HepG2 (cell line): Measurements from ENCODE around the gene VDAC1. TPM values are rescaled to one million over a fixed set of nuclear protein-coding genes. Genes with fewer than 3 reads are reported as not detected.

ENCODE experiments used
- ATRX ChIP-seq: sonication (generic); formaldehyde crosslinking; IDR thresholded peaks from 2 replicates; pipeline ENCODE4 v1.4.0; 2020; ENCODE audit warnings: missing genetic modification reagents, borderline replicate concordance
- DNMT3B ChIP-seq: conservative IDR thresholded peaks from 2 replicates; pipeline ENCODE4 v1.6.1; 2016; ENCODE audit warnings: missing biosample characterization, control low read depth
- ETV6 ChIP-seq: sonication (generic); formaldehyde crosslinking; conservative IDR thresholded peaks from 2 replicates; pipeline ENCODE4 v1.4.0; 2020; ENCODE audit warnings: missing genetic modification reagents
- FOXK2 ChIP-seq: fragments of 450-650 bp; IDR thresholded peaks from 2 replicates; pipeline ENCODE4 v1.6.1; 2016
- GATAD2A ChIP-seq: IDR thresholded peaks from 2 replicates; pipeline ENCODE4 v1.6.1; 2016
- HOXA9 ChIP-seq: sonication (generic); formaldehyde crosslinking; IDR thresholded peaks from 2 replicates; pipeline ENCODE4 v1.8.1; 2022; ENCODE audit warnings: missing genetic modification reagents, mild to moderate bottlenecking, moderate library complexity, borderline replicate concordance
- KLF13 ChIP-seq: sonication (generic); formaldehyde crosslinking; IDR thresholded peaks from 2 replicates; pipeline ENCODE4 v1.4.0; 2020; ENCODE audit warnings: mild to moderate bottlenecking, missing genetic modification reagents
- MATR3 ChIP-seq: sonication (generic); formaldehyde crosslinking; IDR thresholded peaks from 2 replicates; pipeline ENCODE4 v1.4.0; 2020; ENCODE audit warnings: missing genetic modification reagents
- MEIS2 ChIP-seq: sonication (generic); formaldehyde crosslinking; IDR thresholded peaks from 2 replicates; pipeline ENCODE4 v1.9.0; 2021; ENCODE audit warnings: mild to moderate bottlenecking, missing genetic modification reagents
- MIXL1 ChIP-seq: IDR thresholded peaks from 2 replicates; pipeline ENCODE4 v1.6.1; 2016
- NR2C2 ChIP-seq: sonication (generic); formaldehyde crosslinking; IDR thresholded peaks from 2 replicates; pipeline ENCODE4 v1.4.0; 2020; ENCODE audit warnings: missing genetic modification reagents, mild to moderate bottlenecking, moderate library complexity, borderline replicate concordance
- PITX1 ChIP-seq: sonication (generic); formaldehyde crosslinking; IDR thresholded peaks from 2 replicates; pipeline ENCODE4 v1.5.1; 2020; ENCODE audit warnings: mild to moderate bottlenecking, missing genetic modification reagents
- POLR2AphosphoS2 ChIP-seq: IDR thresholded peaks from 2 replicates; pipeline ENCODE4 v1.6.1; 2011; ENCODE audit warnings: low read depth, low read length, improper control_type of control experiment
- SIX4 ChIP-seq: sonication (generic); formaldehyde crosslinking; IDR thresholded peaks from 2 replicates; pipeline ENCODE4 v1.4.0; 2020; ENCODE audit warnings: missing genetic modification reagents
- TOPORS ChIP-seq: sonication (generic); formaldehyde crosslinking; IDR thresholded peaks from 2 replicates; pipeline ENCODE4 v1.8.0; 2023; ENCODE audit warnings: mild to moderate bottlenecking, missing genetic modification reagents
- ZBTB38 ChIP-seq: sonication (generic); formaldehyde crosslinking; IDR thresholded peaks from 2 replicates; pipeline ENCODE4 v1.5.1; 2020; ENCODE audit warnings: mild to moderate bottlenecking, missing genetic modification reagents
- ZBTB43 ChIP-seq: sonication (generic); formaldehyde crosslinking; conservative IDR thresholded peaks from 2 replicates; pipeline ENCODE4 v1.4.0; 2020; ENCODE audit warnings: missing genetic modification reagents
- ZC3H13 ChIP-seq: sonication (generic); formaldehyde crosslinking; IDR thresholded peaks from 2 replicates; pipeline ENCODE4 v1.8.1; 2023; ENCODE audit warnings: mild to moderate bottlenecking, missing genetic modification reagents, moderate library complexity
- ZFYVE20 ChIP-seq: sonication (generic); formaldehyde crosslinking; IDR thresholded peaks from 2 replicates; pipeline ENCODE4 v1.8.0; 2023; ENCODE audit warnings: low read depth, mild to moderate bottlenecking, moderate library complexity, missing genetic modification reagents, borderline replicate concordance
- ZNF180 ChIP-seq: sonication (generic); formaldehyde crosslinking; IDR thresholded peaks from 2 replicates; pipeline ENCODE4 v1.4.0; 2020; ENCODE audit warnings: low read depth, missing genetic modification reagents, borderline replicate concordance
- ZNF331 ChIP-seq: sonication (generic); formaldehyde crosslinking; IDR thresholded peaks from 2 replicates; pipeline ENCODE4 v1.4.0; 2020; ENCODE audit warnings: missing genetic modification reagents
- ZNF431 ChIP-seq: sonication (generic); formaldehyde crosslinking; IDR thresholded peaks from 2 replicates; pipeline ENCODE4 v1.9.0; 2022; ENCODE audit warnings: missing genetic modification reagents, low read depth, mild to moderate bottlenecking, borderline replicate concordance
- ZNF441 ChIP-seq: sonication (generic); formaldehyde crosslinking; IDR thresholded peaks from 2 replicates; pipeline ENCODE4 v1.7.0; 2021; ENCODE audit warnings: missing genetic modification reagents, borderline replicate concordance
- ZNF496 ChIP-seq: sonication (generic); formaldehyde crosslinking; IDR thresholded peaks from 2 replicates; pipeline ENCODE4 v1.8.1; 2023; ENCODE audit warnings: mild to moderate bottlenecking, moderate library complexity, missing genetic modification reagents; ENCODE audit not compliant: insufficient replicate concordance
- ZNF549 ChIP-seq: sonication (generic); formaldehyde crosslinking; IDR thresholded peaks from 2 replicates; pipeline ENCODE4 v1.5.0; 2020; ENCODE audit warnings: missing genetic modification reagents
- ZNF574 ChIP-seq: sonication (generic); formaldehyde crosslinking; IDR thresholded peaks from 2 replicates; pipeline ENCODE4 v1.4.0; 2020; ENCODE audit warnings: missing genetic modification reagents
- ZNF614 ChIP-seq: IDR thresholded peaks from 2 replicates; pipeline ENCODE4 v1.6.1; 2018; ENCODE audit warnings: missing biosample characterization, missing genetic modification reagents, inconsistent platforms, borderline replicate concordance
- polyA plus RNA-seq, 8 experiments: library from polyadenylated mRNA; depleted of rRNA in 3 of 8; stranded (reverse) in 7 of 8; unstranded in 1 of 8; fragments of >200 nt; fragmentation: Illumina TruSeq in 4 of 8; extraction: Trizol in 4 of 8; gene quantifications; 2 replicates each; pipeline versions ENCODE4 v1.2.1 to v1.2.3, GENCODE V29; 2011 to 2016; ENCODE audit warnings: low read depth in 4 of 8, missing spikeins in 1 of 8, mixed read lengths in 1 of 8; ENCODE audit not compliant: insufficient read depth in 1 of 8
- total RNA-seq, 5 experiments: library from RNA; depleted of rRNA; stranded (reverse); fragments of >200 nt; fragmentation: Illumina TruSeq; extraction: Trizol; gene quantifications; 2 replicates each; pipeline ENCODE4 v1.2.3, GENCODE V29; 2016; ENCODE audit warnings: low read depth in 1 of 5
- TF ChIP-seq, protein P1 (sequence below): sonication (generic); formaldehyde crosslinking; IDR thresholded peaks from 2 replicates; pipeline ENCODE4 v1.4.0; 2020; ENCODE audit warnings: mild to moderate bottlenecking, low read depth, missing genetic modification reagents

VDAC1 gene
- total and polyA plus RNA-seq, 2 of the 13 experiments (the other 11 are each of a cell fraction or from before 2014, with no cell fraction given): 112 to 380 TPM

DNA sequence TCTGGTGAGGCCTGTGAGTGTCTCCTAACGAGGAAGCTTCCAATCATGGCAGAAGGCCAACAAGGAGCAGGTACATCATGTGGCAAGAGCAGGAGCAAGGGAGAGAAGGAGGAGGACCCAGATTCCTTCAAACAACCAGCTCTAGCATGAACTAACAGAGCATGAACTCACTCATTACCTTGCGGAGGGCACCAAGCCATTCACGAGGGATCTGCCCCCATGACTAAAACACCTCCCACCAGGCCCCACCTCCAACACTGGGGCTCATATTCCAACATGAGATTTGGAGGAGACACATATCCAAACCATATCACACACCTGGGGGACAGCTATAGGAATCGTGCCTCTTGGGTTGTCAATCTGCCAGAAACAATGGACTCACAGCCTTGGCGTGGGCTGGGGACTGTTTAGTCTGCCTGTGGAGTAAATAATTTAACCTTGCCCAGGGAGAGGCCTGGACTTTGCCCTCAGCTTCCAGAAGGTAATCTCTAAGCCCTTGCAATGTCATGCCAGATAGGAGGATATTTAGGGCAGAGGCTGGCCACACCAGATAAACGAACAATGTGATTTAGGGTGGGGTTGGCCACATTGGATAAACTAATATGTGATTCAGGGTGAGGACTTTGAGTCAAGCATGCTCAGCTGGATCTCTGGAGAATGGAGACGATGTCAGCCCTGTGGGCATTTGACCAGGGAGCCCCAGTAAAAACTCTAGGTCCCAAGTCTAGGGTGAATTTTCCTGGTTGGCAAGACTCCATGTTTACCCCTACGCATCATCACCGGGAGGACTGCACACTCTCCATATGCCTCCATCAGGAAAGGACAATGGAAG is 13.6 kb upstream of the VDAC1 start (continued):
- peak; percentile 22; the same call in 1 of the 2 replicates for TF ChIP-seq NR2C2
- TF ChIP-seq, protein P1, sequence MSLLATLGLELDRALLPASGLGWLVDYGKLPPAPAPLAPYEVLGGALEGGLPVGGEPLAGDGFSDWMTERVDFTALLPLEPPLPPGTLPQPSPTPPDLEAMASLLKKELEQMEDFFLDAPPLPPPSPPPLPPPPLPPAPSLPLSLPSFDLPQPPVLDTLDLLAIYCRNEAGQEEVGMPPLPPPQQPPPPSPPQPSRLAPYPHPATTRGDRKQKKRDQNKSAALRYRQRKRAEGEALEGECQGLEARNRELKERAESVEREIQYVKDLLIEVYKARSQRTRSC (CRISPR knock-in tag): no peak
- no peak for TF ChIP-seq ZFYVE20
- TF ChIP-seq ZNF614 (CRISPR knock-in tag): 0 out of 2 replicates have a peak, but pooled peaks have one; percentile 29
- peak; percentile 91 for TF ChIP-seq PITX1 (CRISPR knock-in tag)
- no peak for TF ChIP-seq MEIS2
- TF ChIP-seq TOPORS: no peak
- TF ChIP-seq ZNF331: 0 out of 2 replicates have a peak, but pooled peaks have one; percentile 34
- TF ChIP-seq ZNF574 (CRISPR knock-in tag): peak; percentile 66; the same call in 1 of the 2 replicates
- no peak for TF ChIP-seq KLF13 (CRISPR knock-in tag)
- no peak for TF ChIP-seq HOXA9 (CRISPR knock-in tag)
- TF ChIP-seq POLR2AphosphoS2: no peak
- no peak for TF ChIP-seq ZBTB38
- peak; percentile 89 for TF ChIP-seq GATAD2A
- no peak for TF ChIP-seq ZNF431 (CRISPR knock-in tag)
- TF ChIP-seq ZNF180 (CRISPR knock-in tag): no peak
- no peak for TF ChIP-seq ZC3H13 (CRISPR knock-in tag)
- 0 out of 2 replicates have a peak, but pooled peaks have one; percentile 15 for TF ChIP-seq ZBTB43 (CRISPR knock-in tag)
- no peak for TF ChIP-seq DNMT3B (CRISPR knock-in tag)
- no peak for TF ChIP-seq MATR3 (CRISPR knock-in tag)
- no peak for TF ChIP-seq SIX4
- TF ChIP-seq ETV6 (CRISPR knock-in tag): no peak
- no peak for TF ChIP-seq ATRX
- 0 out of 2 replicates have a peak, but pooled peaks have one; percentile 23 for TF ChIP-seq ZNF441 (CRISPR knock-in tag)
- peak; percentile 28; the same call in 1 of the 2 replicates for TF ChIP-seq FOXK2
- no peak for TF ChIP-seq ZNF496
- peak; percentile 85 for TF ChIP-seq MIXL1 (CRISPR knock-in tag)
- TF ChIP-seq ZNF549 (CRISPR knock-in tag): no peak
